NOMO-1 treated with DMSO at 0.1 percent for 48 hours (cell line): ENCODE results near the gene CYS1.

Source experiments
- DNase-seq: peaks from one replicate; lab custom pipeline; 2025; ENCODE audit not compliant: unreplicated experiment; lab: John Stamatoyannopoulos, UW

CYS1 gene

DNA sequence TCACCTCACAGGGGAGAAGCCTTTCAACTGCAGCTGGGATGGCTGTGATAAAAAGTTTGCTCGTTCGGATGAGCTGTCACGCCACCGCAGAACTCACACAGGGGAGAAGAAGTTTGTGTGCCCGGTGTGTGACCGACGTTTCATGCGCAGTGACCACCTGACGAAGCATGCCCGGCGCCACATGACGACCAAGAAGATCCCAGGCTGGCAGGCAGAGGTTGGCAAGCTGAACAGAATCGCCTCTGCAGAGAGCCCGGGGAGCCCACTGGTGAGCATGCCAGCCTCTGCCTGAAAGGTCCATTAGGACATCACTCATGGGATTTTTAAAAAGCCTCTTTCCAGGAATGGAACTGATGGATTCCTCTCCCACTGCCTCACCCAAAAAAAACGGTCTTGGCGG lies 28.0 kb downstream of the CYS1 start:
- no peak for DNase-seq

DNA sequence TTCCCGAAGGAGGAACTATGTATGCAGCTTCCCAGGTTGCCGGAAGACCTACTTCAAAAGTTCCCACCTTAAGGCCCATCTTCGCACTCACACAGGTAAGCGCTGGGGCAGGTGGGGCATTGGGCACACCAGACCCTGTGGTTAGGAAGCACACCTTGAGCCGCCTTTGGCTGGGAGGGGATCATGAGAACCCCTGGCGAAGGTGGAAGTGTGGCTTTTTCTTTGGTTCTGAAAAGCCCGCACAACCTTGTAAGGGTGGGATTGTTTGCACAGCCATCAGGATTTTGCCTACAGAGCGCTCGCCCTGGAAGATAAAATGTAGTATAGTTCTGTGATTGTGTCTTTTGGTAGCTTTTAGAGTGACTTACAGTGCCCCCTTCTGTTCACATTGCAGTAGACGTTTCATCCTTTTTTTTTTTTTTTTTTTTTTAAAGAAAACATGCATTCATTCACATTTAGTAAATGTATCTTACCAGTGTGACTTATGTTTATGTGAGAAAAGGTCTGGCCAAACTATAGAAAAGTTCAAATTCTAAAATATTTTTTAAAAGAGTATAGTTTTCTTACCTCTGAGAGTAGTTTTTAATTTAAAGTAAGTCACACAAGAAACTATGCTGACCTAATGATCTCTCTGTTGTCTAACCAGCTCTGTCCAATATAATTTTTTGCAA lies 31.6 kb downstream of the CYS1 start:
- peak; percentile 80 for DNase-seq

DNA sequence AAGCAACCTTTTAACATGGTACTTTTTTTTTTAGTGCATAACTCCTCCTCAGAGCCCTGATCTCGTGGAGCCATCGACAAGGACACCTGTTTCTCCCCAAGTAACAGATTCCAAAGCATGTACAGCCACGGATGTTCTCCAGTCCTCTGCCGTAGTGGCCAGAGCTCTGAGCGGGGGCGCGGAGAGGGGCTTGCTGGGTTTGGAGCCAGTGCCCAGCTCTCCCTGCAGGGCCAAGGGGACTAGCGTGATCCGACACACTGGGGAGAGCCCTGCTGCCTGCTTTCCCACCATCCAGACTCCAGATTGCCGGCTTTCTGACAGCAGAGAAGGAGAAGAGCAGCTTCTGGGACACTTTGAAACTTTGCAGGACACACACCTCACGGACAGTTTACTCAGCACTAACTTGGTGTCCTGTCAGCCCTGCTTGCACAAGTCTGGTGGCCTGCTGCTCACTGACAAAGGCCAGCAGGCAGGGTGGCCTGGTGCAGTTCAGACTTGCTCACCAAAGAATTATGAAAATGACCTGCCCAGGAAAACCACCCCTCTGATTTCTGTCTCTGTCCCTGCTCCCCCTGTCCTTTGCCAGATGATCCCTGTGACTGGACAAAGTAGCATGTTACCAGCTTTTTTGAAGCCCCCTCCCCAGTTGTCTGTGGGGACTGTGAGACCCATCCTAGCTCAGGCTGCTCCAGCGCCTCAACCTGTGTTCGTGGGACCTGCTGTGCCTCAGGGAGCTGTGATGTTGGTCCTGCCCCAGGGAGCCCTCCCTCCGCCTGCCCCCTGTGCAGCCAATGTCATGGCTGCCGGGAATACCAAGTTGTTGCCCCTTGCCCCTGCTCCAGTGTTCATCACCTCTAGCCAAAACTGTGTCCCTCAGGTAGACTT lies 32.4 kb downstream of the CYS1 start:
- no peak for DNase-seq

DNA sequence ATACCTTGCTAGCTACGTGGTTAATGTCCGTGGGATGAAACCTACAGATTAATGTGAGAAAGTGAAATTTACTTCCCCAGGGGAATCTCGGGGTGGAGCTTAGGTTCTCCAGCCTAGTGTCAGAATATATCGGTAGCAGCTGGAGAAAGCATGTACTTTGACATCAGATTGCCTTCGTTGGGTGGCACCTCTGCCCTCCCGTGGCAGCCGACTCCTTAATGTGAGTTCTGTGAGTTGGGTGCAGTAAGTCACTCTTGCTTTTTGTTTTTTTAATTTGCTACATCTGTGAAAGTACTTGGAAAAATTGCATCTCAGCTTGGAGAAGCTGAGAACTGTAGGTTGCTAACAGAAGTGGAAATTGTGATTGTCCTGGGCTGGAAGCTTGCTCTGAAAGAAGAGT lies 33.3 kb downstream of the CYS1 start:
- DNase-seq: no peak

DNA sequence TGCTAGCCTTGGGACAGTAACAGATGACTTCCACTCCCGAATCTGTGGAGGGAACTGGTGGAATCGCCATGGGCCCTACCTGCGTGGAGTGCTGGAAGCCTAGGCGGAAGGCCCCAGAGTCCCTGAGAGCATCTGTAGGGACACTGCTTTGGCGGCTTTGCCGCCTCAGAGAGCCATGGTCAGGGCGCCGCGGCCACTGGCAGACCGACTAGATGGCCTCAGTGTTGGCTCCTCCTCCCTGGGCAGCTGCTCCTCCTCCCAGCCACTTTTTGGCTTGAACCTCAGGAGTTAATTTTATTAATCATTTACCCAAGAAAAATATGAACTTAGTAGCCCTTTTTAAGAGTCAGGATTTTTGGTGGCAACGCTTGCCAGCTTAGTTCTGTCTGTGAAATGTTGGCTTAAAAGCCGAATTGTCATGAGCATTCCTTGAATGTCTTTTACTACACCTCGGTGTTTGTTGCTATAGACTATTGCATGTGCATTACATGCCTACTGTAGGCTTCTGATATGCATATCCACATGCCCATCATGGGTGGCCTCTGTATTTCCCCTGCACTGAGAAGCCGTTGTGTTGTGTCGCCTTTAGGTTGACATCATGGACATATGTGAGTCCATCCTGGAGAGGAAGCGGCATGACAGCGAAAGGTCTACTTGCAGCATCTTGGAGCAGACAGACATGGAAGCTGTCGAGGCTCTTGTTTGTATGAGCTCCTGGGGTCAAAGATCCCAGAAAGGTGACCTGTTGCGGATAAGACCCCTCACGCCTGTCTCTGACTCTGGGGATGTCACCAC lies 34.5 kb downstream of the CYS1 start:
- no peak for DNase-seq

DNA sequence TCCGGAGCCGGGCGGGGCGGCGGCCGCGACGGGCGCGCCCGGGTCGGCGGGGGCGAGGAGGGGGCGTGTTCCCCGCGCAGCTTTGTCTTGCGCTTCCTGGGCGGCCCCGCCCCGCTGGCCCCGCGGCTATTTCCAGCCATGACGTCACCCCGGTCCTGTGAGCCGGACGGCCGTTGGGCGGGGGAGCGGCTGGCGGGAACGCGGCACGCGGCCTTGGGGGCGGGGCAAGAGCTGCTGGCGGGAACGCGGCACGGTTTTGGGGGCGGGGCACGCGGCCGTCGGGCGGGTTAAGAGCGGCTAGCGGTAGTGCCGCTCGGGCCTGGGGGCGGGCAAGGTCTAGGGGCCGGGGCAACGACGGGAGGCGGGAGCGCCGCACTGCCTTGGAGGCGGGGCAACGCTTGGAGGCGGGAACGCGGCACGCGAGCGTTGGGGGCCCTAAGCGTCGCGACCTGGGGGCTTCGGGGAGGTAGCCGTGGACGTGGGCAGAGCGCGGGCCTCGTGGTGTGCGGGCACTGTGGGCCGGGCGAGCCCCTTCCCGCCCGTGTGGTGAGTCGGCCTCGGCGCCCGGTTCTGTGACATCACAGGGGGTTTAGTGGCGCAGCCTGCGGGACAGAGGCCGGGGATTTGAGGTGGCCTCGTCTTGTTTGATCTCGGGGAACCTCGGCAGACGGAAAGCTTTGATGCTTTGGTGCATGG lies 36.2 kb downstream of the CYS1 start:
- DNase-seq: peak; percentile 94

DNA sequence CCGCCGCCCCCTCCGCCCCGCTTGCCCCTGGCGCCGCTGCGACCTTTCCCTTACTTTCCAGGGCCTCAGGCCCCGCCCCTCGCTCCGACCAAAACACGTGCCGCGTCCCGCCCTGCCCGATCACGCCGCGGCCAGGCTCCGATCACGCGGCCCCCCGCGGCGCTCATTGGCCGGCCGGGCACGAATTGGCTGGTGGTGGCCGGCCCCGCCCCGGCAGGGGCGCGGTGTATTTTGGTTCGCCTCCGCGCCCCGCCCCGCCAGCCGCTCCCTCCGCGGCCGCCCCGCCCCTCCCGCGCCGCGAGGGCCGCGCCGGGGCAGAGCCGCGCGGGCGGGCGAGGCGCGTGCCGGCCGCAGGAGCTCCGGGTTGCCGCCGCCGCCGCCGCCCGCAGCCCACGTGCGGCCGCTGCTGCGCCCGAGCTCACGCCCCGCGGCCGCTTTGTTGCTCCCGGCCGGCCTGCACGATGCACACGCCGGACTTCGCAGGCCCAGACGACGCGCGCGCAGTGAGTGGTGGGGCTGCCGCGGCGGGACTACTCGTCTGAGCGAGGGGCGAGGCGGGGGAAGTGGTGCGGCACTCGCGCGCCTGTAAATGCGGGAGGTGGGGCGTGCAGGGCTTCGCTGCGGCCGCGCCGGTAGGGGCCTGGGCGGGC lies 36.8 kb downstream of the CYS1 start, which contains the start of gene KLF11:
TSS of gene KLF11 (plus strand) at position 295 of the 650 bp plus-strand sequence. CDS start at position 462, 167 bp downstream.
- DNase-seq: peak; percentile 92

DNA sequence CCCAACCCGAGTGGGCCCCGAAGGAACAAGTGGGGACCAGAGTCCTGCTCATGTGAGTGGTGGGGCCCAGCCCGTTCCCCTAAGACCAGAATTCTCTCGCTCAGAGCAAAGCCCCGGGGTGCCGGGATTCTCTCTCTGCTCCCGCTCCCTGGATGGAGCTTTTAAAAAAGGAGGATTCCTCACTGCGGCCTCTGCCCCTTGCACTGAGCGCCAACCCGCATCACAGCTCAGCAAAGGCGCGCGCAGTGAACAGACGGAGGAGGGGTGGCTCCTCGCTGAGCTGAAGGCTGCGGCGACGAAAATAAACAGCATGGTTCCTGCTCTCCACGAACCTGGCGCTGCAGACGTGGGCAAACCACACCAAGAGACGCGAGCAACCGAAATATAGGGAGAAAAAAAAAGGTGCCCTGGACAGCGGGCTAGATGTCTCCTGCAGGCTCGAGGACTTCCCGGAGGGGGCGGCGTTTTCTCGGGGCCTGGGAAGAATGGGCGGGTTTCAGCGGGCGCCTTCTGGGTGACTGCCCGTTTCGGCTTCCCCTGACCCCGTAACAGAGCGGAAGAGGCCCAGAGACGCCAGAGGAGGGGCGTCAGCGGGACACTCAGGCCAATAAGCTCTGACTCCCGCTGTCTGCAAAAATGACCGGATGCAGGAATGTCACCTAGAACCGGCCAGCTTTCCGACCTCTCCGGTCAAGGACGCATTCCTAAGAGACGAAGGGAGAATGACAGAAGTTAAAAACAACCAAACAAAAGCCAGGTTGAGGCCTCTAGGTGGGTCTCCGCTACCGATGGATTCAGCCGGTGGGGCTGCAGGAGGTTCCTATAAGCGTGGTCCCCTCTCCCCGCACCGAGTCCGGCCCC lies 37.7 kb downstream of the CYS1 start:
- peak; percentile 76 for DNase-seq

DNA sequence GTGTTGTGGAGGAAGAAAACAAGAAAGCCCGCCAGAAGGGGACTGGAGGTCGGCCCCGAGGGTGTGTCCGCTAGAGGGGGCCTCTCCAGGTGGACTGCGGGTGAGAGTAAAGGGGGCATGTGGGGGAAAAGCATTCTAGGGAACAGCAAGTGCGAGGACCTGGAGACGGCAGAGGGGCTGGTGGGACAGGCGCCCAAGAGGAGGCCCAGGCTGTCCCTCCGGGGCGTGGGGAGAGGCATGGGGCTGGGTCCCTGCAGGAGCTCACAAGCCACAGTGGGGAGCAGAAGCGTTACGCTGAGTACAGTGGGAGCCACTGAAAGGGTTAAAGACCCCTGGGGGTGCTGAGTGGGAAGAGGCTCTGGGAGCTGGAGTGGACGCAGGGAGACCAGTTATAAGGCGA lies 38.5 kb downstream of the CYS1 start:
- no peak for DNase-seq

DNA sequence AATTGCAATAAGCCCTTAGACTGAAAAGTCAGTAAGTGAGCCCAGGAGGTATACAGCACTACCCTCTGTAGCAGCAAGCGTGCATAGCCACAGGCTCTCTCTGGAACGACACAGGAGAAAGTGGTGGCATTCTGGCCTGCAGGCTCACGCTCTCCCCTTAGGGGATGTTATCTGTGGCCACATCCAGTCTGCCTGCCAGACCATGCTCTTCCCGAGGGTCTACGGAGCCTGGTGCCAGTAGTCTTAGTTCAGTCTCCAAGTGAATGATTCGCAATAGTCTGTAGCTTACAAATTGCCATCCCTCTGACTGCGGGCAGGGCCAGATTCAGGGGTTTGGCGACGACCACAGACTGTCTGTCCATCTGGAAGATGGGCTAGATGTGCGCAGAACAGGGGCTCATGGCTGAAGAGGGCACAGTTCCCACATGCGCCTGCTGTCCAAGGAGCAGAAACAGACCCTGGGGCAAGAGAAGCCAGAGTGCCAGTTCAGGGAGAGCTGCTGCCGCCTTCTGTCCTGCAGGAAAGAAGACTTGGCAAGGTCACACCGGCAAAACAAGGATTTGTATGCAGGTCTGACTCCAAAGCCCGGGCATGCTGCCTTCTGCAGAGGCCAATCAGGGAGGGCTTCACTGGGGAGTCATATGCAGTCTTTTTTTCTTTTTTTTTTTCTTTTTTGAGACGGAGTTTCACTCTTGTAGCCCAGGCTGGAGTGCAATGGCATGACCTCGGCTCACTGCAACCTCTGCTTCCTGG lies 40.4 kb downstream of the CYS1 start:
- no peak for DNase-seq

DNA sequence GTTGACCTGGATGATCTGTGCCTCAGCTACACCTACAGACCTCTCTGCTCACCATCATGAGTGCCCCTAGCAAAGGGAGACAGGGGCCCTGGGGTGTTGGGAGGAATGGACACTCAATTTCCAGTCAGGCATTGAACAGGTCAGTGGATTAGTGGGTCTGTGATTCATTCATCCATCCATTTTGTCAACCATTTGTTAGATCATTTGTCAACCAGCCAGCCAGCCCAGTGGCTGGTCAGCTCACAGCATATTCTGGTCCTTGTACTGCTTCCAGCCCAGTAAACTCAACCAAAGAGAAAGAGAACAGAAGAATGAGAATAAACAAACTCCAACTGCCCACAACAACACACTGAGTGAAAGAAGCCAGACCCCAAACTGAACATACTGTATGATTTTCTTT lies 41.5 kb downstream of the CYS1 start:
- no peak for DNase-seq

DNA sequence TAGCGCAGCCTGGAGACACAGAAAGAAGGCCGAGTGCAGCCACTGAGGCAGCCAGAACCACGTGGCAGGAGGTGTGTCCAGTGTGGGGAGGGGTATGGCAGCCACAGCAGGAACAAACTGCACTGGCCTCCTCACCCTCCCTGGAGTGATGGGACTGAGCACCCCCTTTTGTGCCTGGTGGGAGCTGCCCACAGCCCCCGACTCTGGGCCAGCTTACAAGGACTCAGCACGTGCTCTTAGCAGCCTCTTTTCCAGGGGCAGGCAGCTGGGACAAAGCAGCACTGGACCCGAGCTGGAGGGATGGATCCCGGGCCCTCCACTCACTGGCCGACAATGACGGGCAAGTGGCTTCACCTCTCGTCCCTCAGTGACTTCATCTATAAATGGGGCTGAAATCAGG lies 42.1 kb downstream of the CYS1 start:
- no peak for DNase-seq

DNA sequence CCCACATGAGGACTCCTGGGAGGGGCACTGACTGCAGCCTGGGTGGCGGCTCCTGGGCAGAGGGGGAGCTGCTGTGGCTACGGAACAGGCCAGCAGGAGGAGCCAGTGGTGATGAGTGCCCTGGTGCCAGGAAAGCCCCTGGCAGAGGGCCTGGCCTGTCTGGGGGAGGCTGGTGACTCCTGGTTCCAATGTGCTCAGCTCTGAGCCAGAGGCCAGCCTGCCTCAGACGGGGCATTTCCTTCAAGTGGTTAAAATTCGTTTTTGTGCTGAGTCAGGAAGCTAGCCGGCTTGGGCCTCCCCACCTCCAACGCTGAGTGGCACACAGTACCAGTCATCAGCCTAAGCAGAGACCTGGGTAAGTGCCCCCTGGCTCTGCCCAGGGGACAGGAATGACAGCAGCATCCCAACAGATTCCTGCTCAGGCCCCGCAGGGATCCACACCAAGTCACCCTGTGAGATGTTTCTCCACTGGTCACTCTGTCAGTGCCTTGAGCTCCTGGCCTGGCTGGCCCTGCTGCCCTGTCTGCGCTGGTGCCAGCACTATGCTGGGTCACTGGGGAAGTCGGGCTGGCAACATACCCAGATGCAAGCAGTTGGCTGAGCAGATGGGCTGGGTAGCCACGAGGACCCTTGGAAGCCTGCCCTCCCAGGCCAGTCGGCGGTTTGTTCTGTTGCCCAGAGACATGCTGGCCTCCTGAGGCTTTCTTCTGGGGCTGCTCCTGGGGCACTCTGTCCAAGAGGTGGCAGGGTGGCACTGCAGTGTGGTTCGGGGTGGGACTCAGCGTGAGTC lies 43.9 kb downstream of the CYS1 start:
- no peak for DNase-seq

DNA sequence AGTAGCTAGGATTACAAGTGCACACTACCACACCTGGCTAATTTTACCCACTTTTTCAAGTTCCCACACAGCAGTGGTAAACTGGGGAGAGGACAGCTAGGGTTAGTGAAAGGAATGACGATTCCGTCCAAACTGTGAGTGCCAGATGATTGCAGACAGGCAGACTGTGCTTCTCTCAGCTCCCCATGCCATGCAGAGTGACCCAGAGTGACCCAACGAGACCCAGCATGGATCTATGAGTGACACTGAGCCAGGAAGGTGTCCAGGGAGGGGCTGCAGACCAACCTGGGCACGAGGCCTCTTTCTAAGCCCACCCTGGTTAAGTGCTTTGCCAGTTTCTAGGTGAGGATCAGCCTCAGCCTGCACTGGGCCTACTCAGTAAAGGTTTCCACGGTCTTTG lies 44.6 kb downstream of the CYS1 start:
- no peak for DNase-seq

DNA sequence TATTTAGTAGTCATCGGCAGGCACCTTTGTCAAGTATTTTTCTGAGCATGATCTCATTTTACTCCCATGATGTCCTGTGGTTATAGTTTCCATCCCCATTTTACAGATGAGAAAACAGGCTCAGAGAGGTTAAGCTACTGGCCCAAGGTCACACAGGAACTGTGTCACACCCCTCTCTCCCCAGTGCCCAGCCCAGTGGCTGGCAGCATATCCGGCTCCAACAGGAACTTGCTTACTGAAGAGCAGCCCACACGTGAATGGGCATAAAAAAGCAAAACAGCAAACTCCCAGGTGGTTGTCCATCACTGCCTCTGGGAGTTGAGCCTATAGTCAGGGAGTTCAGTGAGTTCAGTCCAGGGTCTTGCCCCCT lies 45.2 kb downstream of the CYS1 start:
- DNase-seq: no peak

DNA sequence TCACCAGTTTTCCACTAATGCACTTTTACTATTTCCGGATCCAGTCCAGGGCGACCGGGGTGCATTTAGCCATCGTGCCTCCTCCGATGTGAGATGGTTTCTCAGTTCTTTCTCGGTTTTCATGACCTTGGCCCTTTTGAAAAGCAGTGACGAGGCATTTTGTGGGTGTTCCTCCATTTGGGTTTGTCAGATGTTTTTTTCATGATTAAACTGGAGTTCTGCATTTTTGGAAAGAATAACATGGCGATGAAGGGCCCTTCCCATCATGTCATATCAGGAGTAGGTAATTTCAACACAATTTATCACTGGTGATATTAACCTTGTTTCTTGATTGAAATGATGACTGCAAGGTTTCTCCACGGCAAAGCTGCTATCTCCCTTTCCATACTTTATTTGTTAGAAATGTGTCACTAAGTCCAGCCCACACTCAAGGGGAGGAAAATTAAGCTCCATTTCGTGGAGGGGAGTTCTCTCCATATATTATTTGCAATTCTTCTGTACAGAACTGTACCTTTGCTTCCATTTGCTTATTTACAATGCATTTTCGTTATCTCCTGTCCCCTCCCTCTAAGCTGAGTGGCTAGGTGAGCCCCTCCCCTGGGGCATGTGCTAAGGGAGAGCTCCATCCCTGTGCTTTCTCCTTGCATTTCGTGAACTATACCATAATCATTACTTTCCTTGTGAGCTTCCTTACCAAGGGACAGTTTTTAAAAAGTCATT lies 45.7 kb downstream of the CYS1 start:
- DNase-seq: no peak

DNA sequence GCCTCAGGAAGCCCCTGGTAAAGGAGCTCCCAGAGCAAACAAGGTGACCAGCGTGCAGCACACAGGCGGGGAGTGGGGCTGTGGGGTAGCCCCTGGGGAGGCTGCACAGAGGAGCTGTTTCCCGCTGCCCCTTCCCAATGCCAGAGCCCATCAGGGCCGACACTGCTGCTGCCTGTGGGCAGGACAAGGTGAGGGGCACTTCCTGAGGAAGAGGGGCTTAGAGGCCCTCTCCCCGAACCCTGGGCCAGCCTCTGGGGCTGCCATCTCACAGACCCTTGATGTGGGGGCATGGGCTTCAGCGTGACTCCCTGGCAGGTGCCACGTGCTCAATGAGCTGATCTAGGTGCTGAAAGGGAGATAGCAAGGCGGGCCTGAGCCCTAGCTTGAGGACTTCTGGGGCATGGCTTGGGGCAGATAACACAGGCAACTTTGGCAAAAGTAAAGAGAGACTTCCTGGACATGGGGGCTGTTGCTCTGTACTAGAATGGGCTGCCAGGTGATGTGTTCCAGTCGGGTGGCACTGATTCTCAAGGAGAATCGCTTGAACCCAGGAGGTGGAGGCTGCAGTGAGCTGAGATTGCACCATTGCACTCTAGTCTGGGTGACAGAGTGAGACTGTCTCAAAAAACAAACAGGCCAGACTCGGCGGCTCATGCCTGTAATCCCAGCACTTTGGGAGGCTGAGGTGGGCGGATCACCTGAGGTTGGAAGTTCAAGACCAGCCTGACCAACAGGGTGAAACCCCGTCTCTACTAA lies 46.8 kb downstream of the CYS1 start:
- DNase-seq: no peak
